Measurements from ENCODE around the gene THOC5.

DNA sequence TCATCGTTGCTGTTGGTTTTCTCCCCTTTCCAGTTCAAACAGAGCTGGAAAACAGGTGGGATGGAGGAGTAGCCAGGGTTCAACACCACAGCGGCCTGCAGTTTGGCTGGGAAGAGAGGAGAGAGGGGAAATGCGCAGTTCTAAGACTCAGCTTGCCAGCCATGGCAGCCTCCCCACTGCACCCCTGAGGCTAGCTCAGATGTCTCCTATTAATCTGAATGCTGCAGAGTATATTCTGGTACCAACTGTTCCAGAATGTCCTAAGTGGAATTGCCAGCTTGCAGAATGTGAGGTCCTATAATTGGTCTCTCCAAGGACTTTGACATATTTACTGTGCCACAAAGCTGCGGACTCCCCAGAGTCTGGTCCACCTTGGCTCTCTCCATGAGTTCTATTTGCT lies 41.5 kb downstream of the THOC5 start:
- TF ChIP-seq, protein P1, sequence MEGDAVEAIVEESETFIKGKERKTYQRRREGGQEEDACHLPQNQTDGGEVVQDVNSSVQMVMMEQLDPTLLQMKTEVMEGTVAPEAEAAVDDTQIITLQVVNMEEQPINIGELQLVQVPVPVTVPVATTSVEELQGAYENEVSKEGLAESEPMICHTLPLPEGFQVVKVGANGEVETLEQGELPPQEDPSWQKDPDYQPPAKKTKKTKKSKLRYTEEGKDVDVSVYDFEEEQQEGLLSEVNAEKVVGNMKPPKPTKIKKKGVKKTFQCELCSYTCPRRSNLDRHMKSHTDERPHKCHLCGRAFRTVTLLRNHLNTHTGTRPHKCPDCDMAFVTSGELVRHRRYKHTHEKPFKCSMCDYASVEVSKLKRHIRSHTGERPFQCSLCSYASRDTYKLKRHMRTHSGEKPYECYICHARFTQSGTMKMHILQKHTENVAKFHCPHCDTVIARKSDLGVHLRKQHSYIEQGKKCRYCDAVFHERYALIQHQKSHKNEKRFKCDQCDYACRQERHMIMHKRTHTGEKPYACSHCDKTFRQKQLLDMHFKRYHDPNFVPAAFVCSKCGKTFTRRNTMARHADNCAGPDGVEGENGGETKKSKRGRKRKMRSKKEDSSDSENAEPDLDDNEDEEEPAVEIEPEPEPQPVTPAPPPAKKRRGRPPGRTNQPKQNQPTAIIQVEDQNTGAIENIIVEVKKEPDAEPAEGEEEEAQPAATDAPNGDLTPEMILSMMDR (IDR thresholded peaks at IDR 0.05), result no peak
- TF ChIP-seq POLR2A (IDR thresholded peaks at IDR 0.05), result no peak
